ENCODE data around the gene RMC1.
"Not testable (repeated sequence)": the region's sequence is repeated elsewhere in the genome, so short reads cannot be mapped to it uniquely, and the experiment has no call there.

RMC1 gene

DNA sequence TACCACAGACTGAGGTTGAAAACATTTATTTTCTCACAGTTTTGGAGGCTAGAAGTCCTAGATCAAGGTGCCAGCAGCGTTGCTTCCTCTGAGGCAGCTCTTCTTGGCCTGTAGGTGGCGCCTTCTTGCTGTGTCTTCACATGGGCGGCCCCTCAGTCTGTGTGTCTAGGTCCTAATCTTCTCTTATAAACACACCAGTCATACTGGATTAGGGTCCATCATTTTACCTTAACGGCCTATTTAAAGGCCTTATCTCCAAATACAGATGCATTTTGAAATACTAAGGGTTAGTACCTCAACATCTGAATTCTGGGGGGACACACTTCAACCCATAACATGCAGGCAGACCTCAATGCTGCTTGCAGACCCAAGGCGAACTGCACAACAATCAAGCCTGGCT, 4.4 kb upstream of the RMC1 start:
- peak; percentile 71 for DNase-seq

DNA sequence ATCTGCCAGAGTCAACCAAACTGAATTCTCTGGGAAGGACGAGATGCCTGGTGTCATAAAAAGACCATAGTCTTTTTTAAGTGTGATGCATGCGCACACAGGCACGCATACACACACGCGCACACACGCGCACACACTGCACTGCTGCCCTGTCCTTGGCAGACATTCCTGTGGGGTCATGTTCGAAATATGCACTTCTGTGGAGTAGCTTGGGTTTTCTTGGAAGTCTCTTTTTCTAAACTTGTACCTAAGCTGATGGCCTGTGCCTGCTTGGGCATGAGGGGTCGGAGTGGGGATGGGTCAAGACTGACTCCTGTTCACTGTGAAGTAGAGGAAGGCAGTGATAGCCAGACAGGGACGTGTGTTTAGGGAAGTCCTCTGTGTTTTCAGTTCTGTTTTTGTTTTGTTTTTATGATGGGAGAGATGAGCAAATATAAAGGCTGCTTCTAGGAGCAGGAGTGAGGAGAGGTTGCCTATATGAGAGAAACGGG, 4.0 kb upstream of the RMC1 start:
- DNase-seq: no peak

DNA sequence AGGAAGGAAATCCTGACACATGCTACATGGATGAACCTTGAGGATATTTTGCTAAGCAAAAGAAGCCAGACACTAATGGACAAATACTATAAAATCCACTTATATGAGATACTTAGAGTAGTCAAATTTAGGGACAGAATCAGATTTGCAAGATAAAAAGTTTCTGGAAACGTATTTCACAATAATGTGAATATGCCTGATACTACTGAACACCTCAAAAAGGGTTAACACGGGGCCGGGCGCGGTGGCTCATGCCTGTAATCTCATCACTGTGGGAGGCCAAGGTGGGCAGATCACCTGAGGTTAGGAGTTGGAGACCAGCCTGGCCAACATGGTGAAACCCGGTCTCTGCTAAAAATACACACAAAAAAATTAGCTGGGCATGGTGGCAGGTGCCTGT, 1.7 kb upstream of the RMC1 start:
- no peak for DNase-seq

DNA sequence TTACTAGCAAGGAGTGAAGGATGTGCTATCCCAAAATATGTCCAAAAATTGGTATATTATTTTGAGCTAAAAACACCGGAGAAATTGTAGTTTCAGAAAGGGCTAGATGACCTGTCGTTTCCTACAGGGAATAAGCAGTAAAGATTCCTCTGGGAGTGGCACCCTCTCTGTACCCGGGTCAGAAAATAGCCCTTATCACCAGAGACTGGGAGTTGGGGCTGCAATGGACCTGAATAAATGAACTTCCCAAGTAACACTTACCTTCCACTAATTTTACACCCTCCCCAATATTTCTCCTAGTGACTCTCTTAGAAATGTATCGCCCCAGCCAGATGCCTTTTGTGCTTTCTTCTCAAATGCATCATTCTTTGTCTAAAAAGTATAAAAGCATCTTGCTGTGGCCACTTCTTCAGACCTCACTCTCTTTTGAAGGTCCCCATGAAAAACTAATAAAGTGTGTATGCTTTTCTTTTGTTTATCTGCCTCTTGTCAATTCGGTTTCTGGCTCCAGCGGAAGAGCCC, 734 bp upstream of the RMC1 start:
- no peak for DNase-seq

DNA sequence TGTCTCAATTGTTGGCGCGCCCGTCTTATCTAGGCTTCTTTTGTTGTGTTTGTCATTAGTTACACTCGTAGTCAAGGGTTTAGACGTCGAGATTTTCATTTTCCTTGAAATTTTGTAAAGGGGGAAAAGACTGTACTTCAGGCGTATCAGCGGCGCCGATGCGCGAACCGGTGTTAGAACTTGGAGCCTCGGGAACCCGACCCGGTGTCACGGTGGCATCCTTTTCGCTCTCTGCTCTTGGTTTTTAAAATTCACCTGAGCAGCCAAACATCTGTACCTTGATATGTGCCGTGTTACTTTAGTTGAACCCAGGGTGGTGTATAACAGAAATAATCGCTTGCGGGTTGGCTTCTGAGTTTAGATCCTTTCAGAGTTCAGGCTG, 643 bp downstream of the RMC1 start:
- DNase-seq: peak; percentile 21

DNA sequence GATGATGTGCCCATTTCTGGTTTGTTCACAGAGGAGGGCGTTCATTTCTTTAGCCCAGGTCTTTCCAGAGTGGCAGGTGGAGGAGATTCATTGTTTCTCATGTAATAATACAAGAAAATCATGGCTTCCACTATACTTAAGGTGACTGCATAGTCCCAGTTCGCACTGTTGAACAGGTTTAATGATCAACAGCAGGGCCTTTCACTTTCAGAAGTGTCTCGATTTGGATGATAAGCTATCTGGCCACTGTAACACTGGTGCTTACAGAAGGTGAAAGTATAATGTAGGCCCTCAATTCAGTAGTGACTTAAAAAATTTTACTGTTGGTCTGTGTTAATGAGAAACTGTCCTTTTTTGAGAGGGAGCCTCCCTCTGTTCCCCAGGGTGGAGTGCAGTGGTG, 1.4 kb downstream of the RMC1 start:
- peak; percentile 7 for DNase-seq

DNA sequence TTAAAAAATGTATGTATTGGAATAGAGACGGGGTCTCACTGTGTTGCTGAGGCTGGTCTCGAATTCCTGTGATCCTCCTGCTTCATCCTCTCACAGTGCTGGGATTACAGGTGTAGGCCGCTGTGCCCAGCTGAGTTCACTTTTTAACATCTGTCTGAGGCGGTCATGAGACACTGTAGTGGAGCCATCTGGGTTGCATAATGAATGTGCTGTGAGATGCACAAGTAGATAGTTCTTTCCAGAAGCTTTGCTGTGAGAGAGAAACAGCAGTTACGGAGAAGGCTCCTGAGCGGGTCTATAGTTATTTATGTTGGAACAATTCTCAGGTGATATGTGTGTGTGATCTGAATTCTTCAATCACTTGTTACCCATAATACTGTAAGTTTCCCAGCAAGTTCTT, 3.1 kb downstream of the RMC1 start:
- no peak for DNase-seq

DNA sequence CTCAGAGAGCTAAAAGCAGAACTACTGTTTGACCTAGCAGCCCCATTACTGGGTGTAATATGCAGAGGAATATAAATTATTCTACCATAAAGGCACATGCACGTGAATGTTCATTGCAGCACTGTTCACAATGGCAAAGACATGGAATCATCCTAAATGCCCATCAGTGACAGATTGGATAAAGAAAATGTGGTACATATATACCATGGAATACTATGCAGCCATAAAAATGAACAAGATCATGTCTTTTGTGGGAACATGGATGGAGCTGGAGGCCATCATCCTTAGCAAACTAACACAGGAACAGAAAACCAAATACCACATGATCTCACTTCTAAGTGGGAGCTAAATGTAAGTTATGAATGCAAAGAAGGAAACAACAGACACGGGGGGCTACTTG, 7.6 kb downstream of the RMC1 start:
- DNase-seq: not testable (repeated sequence)

DNA sequence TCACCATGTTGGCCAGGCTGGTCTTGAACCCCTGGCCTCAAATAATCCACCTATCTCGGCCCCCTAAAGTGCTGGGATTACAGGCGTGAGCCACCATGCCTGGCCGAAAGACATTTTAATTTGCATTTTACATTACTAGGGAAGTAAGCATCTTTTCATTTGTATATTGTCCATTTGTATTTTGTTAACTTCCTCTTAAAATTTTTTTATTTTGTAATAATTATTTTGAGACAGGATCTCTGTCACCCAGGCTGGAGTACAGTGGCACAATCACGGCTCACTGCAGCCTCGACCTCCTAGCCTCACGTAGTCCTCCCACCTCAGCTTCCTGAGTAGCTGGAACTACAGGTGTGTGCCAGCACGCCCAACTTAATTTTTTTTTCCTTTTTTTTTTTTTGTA, 8.9 kb downstream of the RMC1 start:
- DNase-seq: not testable (repeated sequence)

DNA sequence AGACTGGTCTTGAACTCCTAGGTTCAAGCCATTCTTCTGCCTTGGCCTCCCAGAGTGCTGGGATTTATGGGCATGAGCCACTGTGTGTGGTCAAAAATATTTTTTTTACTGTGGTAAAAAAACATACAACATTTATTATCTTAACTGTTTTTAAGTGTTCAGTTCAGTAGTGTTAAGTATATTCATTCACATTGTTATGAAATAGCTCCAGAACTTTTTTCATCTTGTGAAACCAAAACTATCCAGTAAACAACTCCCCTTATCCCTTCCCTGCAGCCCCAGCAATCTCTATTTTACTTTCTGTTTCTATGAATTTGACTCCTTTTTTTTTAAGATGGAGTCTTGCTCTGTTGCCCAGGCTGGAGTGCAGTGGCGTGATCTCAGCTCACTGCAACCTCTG, 9.3 kb downstream of the RMC1 start:
- no peak for DNase-seq

DNA sequence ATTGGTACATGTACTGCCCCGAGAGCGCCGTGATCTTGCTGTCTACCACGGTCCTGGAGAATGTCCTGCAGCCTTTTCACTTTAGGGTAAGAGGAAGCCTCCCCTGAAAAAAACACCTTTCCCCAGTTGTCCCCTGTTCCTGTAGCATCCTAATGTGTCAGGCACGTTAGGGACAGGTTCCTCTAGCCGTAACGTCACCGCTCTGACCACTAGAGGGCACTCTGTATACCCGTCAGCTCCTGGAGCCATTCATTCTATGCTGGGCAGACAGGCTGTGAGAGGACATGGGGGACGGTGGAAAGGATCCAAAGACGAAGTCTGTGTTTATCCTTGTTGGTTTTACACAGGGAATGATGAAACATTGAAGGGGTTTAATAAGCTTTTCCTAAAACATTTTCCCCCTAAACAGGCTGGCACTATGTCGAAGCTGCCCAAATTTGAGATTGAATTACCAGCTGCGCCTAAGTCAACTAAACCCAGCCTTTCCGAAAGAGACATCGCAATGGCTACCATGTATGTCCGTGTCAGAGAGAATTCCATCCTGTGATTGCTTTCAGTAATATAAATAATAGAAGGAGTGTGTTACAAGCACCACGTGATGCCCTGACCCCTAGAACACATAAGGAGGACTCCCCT, 12.7 kb downstream of the RMC1 start:
- peak; percentile 77 for DNase-seq

DNA sequence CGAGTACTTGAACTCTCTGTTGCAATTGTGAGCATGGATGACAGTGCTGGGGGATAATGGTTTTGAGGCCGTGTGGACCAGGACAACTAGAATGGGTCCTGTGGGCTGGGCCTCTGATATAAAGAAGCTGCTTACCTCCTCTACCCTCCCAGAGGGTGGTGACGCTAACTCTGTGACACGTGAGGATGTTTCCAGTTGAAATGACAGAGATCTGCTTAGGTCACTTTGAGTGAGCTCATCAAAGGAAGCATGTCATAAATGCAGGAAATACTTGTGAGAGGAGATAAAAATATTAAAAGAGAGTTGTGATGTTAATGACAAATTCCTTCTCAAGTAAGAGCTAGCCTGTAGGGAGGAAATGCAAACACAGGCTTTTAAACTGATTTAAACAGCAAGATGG, 16.4 kb downstream of the RMC1 start:
- no peak for DNase-seq

DNA sequence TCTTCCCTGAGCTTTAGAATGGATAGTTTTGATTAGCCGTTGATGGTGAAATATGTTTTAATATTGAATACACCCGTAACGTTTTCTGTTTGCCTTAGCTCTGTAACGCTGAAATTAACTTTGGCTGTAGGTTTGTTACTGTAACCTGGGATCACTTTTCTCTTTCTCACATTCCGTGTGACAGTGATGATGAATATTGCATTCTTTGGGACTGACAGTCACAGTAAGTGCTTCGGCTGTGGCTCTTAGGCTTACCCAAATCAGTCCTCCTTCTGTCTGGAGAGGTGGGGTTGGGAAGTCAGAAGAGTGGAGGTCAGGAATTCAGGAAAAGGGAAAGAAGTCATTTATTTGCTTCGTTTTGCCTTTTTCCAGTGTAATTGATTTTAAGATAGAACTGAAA, 18.0 kb downstream of the RMC1 start:
- no peak for DNase-seq

DNA sequence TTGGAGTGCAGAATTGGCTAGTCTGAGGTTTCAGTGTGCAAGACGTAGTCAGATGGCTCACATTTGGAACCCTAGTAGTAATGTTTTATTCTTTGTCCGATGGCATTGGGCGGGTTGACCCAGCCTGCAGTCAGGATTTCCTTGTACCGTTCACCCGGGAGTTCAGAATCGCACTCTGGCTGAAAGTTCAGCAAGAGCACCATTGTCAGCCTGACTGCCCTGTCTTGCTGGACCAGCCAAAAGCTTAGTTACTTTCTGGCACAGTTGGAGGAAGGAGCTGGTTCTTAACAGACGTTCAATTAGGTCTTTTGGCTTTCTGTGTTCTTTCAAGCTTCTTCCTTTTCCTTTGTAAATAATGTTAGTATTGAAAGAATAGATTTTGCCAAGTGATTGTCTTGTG, 18.6 kb downstream of the RMC1 start:
- DNase-seq: no peak

DNA sequence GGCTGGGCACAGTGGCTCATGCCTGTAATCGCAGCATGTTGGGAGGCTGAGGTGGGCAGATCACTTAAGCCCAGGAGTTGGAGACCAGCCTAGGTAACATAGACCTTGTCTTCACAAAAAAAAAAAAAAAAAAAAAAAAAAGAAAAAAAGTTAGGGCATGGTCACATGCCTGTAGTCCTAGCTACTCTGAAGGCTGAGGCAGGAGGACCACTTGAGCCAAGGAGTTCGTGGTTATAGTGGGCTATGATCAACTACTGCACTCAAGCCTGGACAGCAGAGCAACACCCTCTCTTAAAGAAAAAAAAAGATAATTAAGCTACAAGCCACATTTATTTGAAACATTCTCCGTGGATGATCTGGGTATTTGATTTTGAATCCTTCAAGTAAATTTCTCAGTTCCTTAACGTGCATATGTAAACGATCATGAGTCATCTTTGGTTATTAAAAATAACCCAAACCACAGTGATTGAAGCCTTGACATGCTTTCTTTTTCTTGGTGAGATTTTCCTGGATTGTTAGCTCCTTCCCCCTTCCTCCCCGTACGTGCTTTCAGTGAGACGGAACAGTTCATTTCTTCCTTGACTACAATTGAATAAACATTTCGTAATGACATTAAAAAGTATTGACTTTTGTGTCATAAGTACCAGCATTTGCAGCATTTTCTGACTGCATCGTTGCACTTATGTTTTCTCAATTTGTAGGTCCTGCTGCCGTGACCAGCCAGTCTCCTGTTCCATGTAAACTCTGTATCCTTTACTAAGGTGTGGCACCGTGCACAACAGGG, 20.3 kb downstream of the RMC1 start:
- no peak for DNase-seq

DNA sequence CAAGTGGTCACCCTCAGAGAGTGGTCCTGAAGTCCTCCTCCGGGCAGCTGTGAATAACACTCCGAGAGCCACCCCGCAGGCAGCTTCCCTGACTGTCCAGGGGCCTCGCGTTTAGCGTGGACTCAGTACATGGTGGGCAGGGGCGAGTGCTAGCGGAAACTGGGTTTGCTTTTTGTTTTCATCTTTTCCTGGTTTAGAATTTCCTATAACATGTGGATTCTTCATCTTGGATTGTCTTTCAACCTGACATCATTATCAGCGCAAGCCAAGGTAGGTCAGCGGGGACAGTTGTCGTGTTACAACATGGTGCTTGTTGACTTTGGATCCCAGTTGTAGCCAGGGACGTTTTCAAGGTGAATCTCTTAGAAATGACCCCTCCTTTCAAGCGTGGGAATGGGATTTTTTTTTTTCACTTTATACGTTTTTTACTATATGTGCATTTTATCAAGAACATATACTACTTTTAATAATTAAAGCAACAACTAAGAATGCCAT, 20.9 kb downstream of the RMC1 start:
- DNase-seq: no peak

DNA sequence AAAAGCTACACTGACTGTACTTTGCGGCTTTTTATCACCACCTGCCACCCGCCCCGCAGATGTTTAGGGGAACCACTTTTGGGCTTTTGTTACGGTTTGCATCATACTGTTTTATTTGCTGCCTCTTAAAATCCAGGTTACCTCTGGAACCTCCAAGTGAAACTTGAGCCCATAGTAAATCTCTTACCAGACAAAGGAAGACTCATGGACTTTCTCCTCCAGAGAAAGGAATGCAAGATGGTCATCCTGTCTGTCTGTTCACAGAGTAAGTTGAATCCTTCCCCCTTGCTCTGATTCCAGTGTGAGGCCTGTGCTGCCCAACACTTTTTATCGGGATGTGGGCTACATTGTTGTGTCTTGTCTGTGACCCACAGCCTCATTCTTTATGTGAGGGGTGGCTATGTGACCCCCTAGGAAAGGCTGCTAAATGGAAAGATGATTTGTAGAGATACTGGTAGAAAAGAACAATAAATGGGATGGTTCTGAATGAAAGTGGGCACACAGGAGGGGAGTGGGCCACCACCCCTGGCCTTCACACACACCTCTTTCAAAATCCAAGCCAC, 23.3 kb downstream of the RMC1 start:
- DNase-seq: no peak

DNA sequence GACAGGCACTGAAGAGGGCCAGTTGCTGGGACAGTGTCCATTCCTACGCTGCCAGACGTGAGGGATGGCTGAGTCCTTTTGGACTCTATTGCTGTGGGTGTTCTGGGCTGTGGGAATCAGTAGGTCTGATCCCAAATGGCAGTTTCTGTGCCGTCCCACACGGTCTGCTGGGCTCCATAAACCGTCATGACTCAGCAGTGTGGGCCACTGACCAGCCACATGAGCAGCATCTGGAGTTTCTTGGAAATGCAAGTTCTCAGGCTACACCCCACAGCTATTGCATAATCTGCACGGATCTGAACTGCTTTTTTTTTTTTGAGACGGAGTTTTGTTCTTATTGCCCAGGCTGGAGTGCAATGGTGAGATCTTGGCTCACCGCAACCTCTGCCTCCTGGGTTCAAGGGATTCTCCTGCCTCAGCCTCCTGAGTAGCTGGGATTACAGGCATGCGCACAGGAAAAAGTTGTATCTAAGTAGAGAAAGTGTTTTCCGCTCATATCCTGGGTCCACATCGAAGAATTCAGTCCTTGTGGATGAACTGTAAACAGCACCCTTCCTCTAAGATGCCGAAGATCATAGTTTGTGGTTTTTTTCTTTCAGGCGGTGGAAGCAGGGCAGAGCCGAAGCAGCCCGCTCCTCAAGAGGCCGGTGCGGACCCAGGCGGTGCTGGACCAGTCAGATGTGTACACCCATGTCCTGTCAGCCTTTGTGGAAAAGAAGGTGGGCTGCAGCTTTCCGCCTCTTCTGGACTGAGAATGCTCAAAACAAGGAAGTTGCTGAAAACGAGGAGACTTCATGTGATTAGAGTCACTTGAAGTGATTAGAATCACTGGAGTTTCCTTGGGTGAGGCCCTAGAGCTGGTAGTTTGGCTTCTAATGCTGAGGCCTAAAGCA, 25.5 kb downstream of the RMC1 start:
- DNase-seq: no peak

DNA sequence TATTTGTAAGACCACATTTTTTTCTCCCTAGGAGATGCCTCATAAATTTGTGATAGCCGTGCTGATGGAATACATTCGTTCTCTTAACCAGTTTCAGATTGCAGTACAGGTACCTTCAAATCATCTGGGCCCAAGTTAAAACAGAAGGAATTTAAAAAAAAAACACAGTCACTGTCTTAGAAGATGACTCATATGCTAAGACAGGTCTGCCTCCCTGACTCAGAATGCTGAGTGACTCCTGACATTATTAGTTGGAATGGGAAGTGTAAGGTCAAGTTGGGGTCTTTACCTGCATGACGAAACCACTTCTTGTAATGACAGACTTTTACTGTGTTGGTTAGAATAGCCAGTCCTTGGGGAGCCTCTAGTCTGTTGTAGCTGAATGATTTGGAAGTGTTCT, 26.3 kb downstream of the RMC1 start:
- DNase-seq: no peak

DNA sequence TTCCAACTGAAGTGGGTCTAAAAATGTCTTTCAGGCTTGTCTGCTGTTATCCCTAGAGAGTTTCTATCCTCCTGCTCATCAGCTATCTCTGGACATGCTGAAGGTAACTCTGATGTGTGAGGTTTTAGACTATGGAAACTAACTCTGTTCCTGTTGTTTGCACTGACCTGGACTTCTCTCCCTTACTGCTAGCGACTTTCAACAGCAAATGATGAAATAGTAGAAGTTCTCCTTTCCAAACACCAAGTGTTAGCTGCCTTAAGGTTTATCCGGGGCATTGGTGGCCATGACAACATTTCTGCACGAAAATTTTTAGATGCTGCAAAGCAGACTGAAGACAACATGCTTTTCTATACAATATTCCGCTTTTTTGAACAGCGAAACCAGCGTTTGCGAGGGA, 26.9 kb downstream of the RMC1 start:
- no peak for DNase-seq

DNA sequence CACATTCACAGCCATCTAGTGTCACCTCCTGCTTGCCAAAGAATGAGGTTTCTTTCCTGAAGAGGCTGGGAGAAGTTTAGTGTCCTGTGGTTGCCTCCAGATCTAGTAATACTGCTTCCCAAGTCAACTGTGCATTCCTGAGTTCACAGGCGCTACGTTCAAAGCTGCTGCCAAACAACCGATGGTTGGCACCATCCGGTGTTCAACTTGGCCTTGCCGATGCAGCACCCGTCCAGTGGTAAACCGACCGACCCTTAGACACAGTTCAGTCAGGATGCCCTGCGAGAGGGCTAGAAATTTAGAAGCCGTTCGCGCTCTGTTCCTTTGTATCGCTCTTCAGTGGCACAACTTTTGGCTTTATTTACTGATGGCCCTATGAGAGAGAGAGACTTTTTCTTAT, 28.6 kb downstream of the RMC1 start:
- DNase-seq: no peak

DNA sequence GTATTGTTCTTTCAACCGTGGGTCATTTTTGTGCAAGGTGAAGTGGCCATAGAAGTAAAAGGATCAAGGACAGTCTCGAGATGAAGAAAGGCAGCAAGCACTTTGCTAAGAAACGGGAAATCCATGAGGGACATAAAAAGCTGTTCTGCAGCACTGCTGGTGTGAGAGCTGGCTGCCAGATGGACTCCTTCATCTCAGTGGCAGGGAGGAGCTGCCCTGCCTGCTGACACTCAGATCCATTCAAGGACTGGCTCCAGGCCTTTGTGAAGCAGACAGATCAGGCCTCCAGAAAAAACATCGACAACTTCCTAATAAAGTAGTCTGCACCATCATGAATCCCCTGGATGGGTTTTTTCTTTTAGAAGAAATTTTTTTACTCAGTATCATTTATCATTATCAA, 29.5 kb downstream of the RMC1 start:
- no peak for DNase-seq

DNA sequence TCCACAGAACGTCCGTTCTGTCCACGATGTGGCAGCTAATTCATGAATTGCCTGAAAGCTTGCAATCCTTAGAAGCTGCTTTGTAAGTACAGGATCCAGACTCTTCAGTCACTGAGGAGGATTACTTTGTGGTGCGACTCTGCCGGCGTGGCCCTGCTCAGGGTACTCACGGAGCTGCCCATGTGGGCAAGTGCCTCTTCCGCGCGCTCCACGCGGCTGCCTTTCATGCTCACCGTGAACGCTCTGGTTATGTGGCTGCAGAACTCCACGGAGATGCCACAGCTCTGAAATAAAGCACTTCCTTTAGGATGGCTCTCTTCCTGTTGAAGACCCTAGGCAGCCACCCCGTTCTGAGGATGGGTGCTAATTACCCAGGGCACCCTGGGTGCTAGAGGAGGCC, 31.0 kb downstream of the RMC1 start:
- DNase-seq: no peak

Measured in activated naive CD4-positive, alpha-beta T cell treated with Interleukin-2 at 50 U/mL for 16 hours (primary cell).